ENCODE data around the gene RNF125. TPM values are rescaled to one million over a fixed set of nuclear protein-coding genes. Genes with fewer than 3 reads are reported as not detected.

The RNF125 gene
- total and polyA plus RNA-seq, 10 of the 15 experiments (the other 5 are each of a cell fraction or from before 2014, with no cell fraction given), result 0.79 to 3.9 (median 2.9) TPM

DNA sequence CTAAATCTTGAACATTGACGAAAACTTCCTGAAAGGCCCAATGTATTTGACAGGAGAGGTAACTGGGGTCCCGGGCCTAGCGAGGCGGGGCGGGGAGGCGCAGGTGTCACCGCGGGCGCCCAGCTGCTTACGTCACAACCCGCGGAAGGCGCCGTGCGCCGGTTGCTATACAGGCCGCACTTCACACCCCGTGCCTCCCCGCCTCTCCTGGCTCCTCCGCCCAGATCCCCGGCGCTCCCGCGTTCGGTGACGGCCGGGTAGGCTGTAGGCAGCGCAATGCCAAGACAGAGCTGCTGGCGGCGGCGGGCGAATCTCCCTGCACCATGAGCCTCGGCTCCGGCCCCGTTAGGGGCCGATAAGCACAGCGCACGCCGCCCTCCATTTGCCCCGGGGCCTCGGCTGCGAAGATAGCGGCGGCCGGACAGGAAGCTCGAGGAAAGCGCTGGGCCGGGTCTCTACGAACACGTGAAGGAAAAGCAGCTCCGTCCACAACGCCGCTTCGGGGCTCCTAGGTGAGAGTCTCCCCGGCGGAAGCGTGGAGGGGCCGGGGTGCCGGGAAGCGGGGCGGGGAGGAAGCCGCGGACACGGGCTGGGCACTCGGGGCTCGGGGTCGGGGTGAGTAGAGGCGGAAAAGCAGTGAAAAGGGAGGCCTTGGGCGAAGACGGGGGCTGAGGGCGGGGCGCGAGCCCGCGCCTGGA, 73.2 kb downstream of the RNF125 start, which contains the start of gene RNF138 (continued):
- TF ChIP-seq, protein P1, sequence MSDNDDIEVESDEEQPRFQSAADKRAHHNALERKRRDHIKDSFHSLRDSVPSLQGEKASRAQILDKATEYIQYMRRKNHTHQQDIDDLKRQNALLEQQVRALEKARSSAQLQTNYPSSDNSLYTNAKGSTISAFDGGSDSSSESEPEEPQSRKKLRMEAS (IDR thresholded peaks at IDR 0.05; ENCODE audit: low read depth, low read length), result no peak; the same call in none of the 2 replicates
- TF ChIP-seq NBN (IDR thresholded peaks at IDR 0.05) (peak; percentile 71), STAT1 (conservative IDR thresholded peaks at IDR 0.05) (0 out of 2 replicates have a peak, but pooled peaks have one; percentile 49), LARP7 (IDR thresholded peaks at IDR 0.05) (peak; percentile 87), ASH2L (IDR thresholded peaks at IDR 0.05; ENCODE audit: borderline replicate concordance, low read depth) (peak; percentile 73; the same call in 1 of the 2 replicates), SUZ12 (IDR thresholded peaks at IDR 0.05; ENCODE audit: unreplicated experiment) (no peak), SIN3A (IDR thresholded peaks at IDR 0.05; ENCODE audit: low read depth, low read length) (peak; percentile 69; the same call in 1 of the 2 replicates), POU2F2 (IDR thresholded peaks at IDR 0.05; ENCODE audit: borderline replicate concordance, low read depth, low read length) (peak; percentile 69; the same call in 1 of the 3 replicates), HCFC1 (IDR thresholded peaks at IDR 0.05; ENCODE audit: low read length) (peak; percentile 20; the same call in 1 of the 2 replicates), CBX3 (IDR thresholded peaks at IDR 0.05; ENCODE audit: borderline replicate concordance, low read depth) (no peak), EZH2 (IDR thresholded peaks at IDR 0.05; ENCODE audit: borderline replicate concordance, control insufficient read depth, low read depth, low read length) (no peak), NRF1 (conservative IDR thresholded peaks at IDR 0.05; ENCODE audit: low read depth, low read length) (no peak), BHLHE40 (IDR thresholded peaks at IDR 0.05; ENCODE audit: borderline replicate concordance in 1 of 2, low read depth in 2 of 2, low read length in 1 of 2) (peak; percentile 44 to 89; a peak in 3 of 4 replicates), BMI1 (IDR thresholded peaks at IDR 0.05; ENCODE audit: borderline replicate concordance) (no peak), SP1 (IDR thresholded peaks at IDR 0.05; ENCODE audit: low read depth, low read length) (peak; percentile 46), NR2C2 (IDR thresholded peaks at IDR 0.05; ENCODE audit: borderline replicate concordance, control insufficient read depth, insufficient read length, low read depth) (no peak), CHD1 (IDR thresholded peaks at IDR 0.05; ENCODE audit: low read depth, low read length) (no peak), FOS (IDR thresholded peaks at IDR 0.05; ENCODE audit: borderline replicate concordance, extremely low read depth, insufficient read length) (no peak)
- TF ChIP-seq, protein P2, sequence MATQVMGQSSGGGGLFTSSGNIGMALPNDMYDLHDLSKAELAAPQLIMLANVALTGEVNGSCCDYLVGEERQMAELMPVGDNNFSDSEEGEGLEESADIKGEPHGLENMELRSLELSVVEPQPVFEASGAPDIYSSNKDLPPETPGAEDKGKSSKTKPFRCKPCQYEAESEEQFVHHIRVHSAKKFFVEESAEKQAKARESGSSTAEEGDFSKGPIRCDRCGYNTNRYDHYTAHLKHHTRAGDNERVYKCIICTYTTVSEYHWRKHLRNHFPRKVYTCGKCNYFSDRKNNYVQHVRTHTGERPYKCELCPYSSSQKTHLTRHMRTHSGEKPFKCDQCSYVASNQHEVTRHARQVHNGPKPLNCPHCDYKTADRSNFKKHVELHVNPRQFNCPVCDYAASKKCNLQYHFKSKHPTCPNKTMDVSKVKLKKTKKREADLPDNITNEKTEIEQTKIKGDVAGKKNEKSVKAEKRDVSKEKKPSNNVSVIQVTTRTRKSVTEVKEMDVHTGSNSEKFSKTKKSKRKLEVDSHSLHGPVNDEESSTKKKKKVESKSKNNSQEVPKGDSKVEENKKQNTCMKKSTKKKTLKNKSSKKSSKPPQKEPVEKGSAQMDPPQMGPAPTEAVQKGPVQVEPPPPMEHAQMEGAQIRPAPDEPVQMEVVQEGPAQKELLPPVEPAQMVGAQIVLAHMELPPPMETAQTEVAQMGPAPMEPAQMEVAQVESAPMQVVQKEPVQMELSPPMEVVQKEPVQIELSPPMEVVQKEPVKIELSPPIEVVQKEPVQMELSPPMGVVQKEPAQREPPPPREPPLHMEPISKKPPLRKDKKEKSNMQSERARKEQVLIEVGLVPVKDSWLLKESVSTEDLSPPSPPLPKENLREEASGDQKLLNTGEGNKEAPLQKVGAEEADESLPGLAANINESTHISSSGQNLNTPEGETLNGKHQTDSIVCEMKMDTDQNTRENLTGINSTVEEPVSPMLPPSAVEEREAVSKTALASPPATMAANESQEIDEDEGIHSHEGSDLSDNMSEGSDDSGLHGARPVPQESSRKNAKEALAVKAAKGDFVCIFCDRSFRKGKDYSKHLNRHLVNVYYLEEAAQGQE (IDR thresholded peaks at IDR 0.05; ENCODE audit: low read depth, low read length), result no peak
- TF ChIP-seq, protein P3, sequence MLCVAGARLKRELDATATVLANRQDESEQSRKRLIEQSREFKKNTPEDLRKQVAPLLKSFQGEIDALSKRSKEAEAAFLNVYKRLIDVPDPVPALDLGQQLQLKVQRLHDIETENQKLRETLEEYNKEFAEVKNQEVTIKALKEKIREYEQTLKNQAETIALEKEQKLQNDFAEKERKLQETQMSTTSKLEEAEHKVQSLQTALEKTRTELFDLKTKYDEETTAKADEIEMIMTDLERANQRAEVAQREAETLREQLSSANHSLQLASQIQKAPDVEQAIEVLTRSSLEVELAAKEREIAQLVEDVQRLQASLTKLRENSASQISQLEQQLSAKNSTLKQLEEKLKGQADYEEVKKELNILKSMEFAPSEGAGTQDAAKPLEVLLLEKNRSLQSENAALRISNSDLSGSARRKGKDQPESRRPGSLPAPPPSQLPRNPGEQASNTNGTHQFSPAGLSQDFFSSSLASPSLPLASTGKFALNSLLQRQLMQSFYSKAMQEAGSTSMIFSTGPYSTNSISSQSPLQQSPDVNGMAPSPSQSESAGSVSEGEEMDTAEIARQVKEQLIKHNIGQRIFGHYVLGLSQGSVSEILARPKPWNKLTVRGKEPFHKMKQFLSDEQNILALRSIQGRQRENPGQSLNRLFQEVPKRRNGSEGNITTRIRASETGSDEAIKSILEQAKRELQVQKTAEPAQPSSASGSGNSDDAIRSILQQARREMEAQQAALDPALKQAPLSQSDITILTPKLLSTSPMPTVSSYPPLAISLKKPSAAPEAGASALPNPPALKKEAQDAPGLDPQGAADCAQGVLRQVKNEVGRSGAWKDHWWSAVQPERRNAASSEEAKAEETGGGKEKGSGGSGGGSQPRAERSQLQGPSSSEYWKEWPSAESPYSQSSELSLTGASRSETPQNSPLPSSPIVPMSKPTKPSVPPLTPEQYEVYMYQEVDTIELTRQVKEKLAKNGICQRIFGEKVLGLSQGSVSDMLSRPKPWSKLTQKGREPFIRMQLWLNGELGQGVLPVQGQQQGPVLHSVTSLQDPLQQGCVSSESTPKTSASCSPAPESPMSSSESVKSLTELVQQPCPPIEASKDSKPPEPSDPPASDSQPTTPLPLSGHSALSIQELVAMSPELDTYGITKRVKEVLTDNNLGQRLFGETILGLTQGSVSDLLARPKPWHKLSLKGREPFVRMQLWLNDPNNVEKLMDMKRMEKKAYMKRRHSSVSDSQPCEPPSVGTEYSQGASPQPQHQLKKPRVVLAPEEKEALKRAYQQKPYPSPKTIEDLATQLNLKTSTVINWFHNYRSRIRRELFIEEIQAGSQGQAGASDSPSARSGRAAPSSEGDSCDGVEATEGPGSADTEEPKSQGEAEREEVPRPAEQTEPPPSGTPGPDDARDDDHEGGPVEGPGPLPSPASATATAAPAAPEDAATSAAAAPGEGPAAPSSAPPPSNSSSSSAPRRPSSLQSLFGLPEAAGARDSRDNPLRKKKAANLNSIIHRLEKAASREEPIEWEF (IDR thresholded peaks at IDR 0.05; ENCODE audit: insufficient replicate concordance, low read depth, low read length), result no peak

Data from GM12878 (cell line).